Measurements from ENCODE around the gene SLC4A2. TPM values are rescaled to one million over a fixed set of nuclear protein-coding genes. Genes with fewer than 3 reads are reported as not detected.

SLC4A2 gene
- total RNA-seq, 4 donors from 2014 or later, result 39.8 to 53.7 (median 45.0) TPM

GRCh38 chr7:151061213-151062110 lies 2.1 kb downstream of the SLC4A2 start:
- DNase-seq, result no peak
- intact Hi-C loops (cut with DNase I), result no loop called here
- Histone ChIP-seq H3K27me3 (no peaks in the 10 kb centered on the region), H3K4me1 (peaks cover 42 to 66% (median 58%) of the 10 kb centered on the region in 3 donors), H3K36me3 (peaks cover 10 to 45% (median 25%) of the 10 kb centered on the region in 3 donors), H3K9me3 (no peaks in the 10 kb centered on the region), H3K27ac (peak overlapping the region in 3 of 4 donors; percentile 96 to 99 (median 97)), H3K4me3 (peak overlapping the region in 2 of 4 donors; percentile 76 to 87)
- WGBS, 2 donors, result 62 to 63% methylated on average over 20 to 23 of the region's 33 CpGs
- no peak for TF ChIP-seq POLR2A (IDR thresholded peaks at IDR 0.05)
- TF ChIP-seq CTCF (IDR thresholded peaks at IDR 0.05), result no peak

GRCh38 chr7:151062111-151062398 lies 2.7 kb downstream of the SLC4A2 start:
- DNase-seq, result no peak
- intact Hi-C loops (cut with DNase I), result no loop called here
- Histone ChIP-seq H3K9me3 (no peaks in the 10 kb centered on the region), H3K4me1 (peaks cover 37 to 60% (median 52%) of the 10 kb centered on the region in 3 donors), H3K27me3 (no peaks in the 10 kb centered on the region), H3K27ac (peak overlapping the region in 3 of 4 donors; percentile 72 to 97 (median 96)), H3K4me3 (peak overlapping the region in 2 of 4 donors; percentile 23 to 55), H3K36me3 (peaks cover 10 to 51% (median 31%) of the 10 kb centered on the region in 3 donors)
- TF ChIP-seq CTCF (IDR thresholded peaks at IDR 0.05), result no peak
- no peak for TF ChIP-seq POLR2A (IDR thresholded peaks at IDR 0.05)
- WGBS, 2 donors, result 69 to 89% methylated on average over 3 to 8 of the region's 11 CpGs

- intact Hi-C loops (cut with DNase I), result no loop called here
- peak overlapping the region in 2 of 4 donors; percentile 23 to 55 for H3K4me3 ChIP-seq
- H3K9me3 ChIP-seq, result no peaks in the 10 kb centered on the region
- TF ChIP-seq CTCF (IDR thresholded peaks at IDR 0.05), result no peak
- TF ChIP-seq POLR2A (IDR thresholded peaks at IDR 0.05), result no peak
- H3K27me3 ChIP-seq, result no peaks in the 10 kb centered on the region
- peaks cover 34 to 56% (median 47%) of the 10 kb centered on the region in 3 donors for H3K4me1 ChIP-seq
- peaks cover 14 to 57% (median 37%) of the 10 kb centered on the region in 3 donors for H3K36me3 ChIP-seq
- WGBS, 2 donors, result 65 to 73% methylated on average over 12 of the region's 43 CpGs
- H3K27ac ChIP-seq, result peak overlapping the region; percentile 47 to 97 (median 84)
- no peak for DNase-seq
These were observed 3.2 kb downstream of the SLC4A2 start for GRCh38 chr7:151062399-151063211.

GRCh38 chr7:151063212-151063561 lies 3.8 kb downstream of the SLC4A2 start:
- DNase-seq, result no peak
- no peaks in the 10 kb centered on the region for H3K27me3 ChIP-seq
- peaks cover 15 to 62% (median 43%) of the 10 kb centered on the region in 3 donors for H3K36me3 ChIP-seq
- H3K4me1 ChIP-seq, result peaks cover 34 to 55% (median 47%) of the 10 kb centered on the region in 3 donors
- TF ChIP-seq POLR2A (IDR thresholded peaks at IDR 0.05), result no peak
- no peak for TF ChIP-seq CTCF (IDR thresholded peaks at IDR 0.05)
- peak overlapping the region; percentile 47 to 97 (median 84) for H3K27ac ChIP-seq
- intact Hi-C loops (cut with DNase I), result no loop called here
- no peaks in the 10 kb centered on the region for H3K9me3 ChIP-seq
- H3K4me3 ChIP-seq, result peak overlapping the region in 2 of 4 donors; percentile 23 to 55
- 33 to 40% methylated on average over 1 to 3 of the region's 11 CpGs for WGBS, 2 donors
